Endometrial microvascular endothelial cells (primary cell): ENCODE data around the gene PLEKHN1. TPM values are rescaled to one million over a fixed set of nuclear protein-coding genes. Genes with fewer than 3 reads are reported as not detected.
"Not testable (repeated sequence)": the region's sequence is repeated elsewhere in the genome, so short reads cannot be mapped to it uniquely, and the experiment has no call there.

ENCODE experiments used
- in situ Hi-C: cut with HindIII; loops from 2 replicates; pipeline ENCODE4 v1.10.0; 2017; ENCODE audit warnings: low sequenced_read_pairs, low pct_unique_long_range_greater_than_20kb; ENCODE audit errors: inconsistent ontology term
- total RNA-seq: library from RNA; depleted of rRNA; stranded (reverse); fragments of >200 nt; gene quantifications from one replicate; pipeline ENCODE4 v1.2.3, GENCODE V29; 2015; ENCODE audit errors: inconsistent ontology term

The PLEKHN1 gene
- total RNA-seq, 1 donor from 2014 or later, result 0.56 TPM

DNA sequence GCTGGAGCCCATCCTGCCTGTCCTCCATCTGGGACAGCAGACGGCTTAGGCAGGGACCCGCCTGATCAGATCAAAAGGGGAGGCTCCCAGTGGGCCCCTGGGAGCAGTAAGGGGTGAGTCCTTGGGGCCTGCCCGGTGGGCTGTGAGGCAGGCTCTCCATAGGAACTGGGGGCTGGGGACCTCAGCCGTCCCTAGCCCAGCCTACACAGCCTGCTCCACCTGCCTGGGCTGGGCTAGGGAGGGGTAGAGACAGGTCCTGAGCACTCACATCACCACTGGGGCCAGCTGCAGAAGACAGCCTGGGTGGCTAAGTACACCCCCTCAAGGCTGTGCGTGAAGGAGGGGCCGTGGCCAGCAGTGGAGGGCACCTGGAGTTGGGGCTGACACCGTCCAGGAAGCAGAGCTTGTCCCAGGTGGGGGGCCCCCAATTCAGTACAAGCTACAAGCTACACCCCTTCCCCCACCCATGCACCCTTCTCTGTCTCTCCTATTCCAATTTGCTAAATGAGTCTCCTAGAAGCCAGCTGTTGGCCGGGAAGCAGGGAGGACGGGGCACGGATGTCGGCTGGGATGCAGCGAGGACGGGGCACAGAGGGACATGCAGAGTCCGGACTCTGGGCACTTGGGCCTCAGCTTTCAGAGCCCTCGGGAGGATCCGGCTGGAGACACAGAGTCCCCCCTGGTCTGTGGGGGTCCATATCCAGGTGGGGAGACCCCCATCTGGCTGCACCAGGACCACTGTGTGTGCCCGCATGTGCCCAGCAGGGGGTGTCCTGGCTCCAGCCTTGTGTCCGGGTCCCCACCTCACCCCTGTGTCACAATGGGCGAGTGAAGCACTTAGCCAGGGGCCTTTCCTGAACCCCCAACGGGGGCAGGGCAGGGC is 48.8 kb downstream of the PLEKHN1 start:
- in situ Hi-C loops, result no loop called here

GRCh38 chr1:1017397-1018320 is 51.4 kb downstream of the PLEKHN1 start:
- in situ Hi-C loops, result not testable (repeated sequence)

DNA sequence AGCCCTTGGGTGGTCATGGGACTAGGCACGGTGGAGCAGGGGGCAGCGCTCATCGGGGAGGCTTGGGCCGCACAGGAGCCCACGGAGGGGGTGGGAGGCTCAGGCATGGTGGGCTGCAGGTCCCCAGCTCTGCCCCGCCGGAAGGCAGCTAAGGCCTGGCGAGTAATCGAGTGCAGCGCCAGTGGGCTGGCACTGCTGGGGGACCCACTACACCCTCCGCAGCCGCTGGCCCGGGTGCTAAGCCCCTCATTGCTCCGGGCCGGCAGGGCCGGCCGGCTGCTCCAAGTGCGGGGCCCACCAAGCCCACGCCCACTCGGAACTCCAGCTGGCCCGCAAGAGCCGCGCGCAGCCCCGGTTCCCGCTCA is 52.0 kb downstream of the PLEKHN1 start:
- in situ Hi-C loops, result not testable (repeated sequence)

- in situ Hi-C loops, result no loop called here
These were observed 53.1 kb downstream of the PLEKHN1 start for GRCh38 chr1:1019122-1019999.

GRCh38 chr1:1020000-1020404 is 53.7 kb downstream of the PLEKHN1 start, which contains the start of gene AGRN:
AGRN (plus strand) TSS chr1:1020120; CDS start chr1:1020173, 53 bp downstream.
- in situ Hi-C loops, result no loop called here

GRCh38 chr1:1020415-1021009 is 54.2 kb downstream of the PLEKHN1 start:
- in situ Hi-C loops, result no loop called here

GRCh38 chr1:1021010-1021919 is 55.0 kb downstream of the PLEKHN1 start:
- in situ Hi-C loops, result no loop called here

GRCh38 chr1:1021920-1022259 is 55.6 kb downstream of the PLEKHN1 start:
- in situ Hi-C loops, result no loop called here

DNA sequence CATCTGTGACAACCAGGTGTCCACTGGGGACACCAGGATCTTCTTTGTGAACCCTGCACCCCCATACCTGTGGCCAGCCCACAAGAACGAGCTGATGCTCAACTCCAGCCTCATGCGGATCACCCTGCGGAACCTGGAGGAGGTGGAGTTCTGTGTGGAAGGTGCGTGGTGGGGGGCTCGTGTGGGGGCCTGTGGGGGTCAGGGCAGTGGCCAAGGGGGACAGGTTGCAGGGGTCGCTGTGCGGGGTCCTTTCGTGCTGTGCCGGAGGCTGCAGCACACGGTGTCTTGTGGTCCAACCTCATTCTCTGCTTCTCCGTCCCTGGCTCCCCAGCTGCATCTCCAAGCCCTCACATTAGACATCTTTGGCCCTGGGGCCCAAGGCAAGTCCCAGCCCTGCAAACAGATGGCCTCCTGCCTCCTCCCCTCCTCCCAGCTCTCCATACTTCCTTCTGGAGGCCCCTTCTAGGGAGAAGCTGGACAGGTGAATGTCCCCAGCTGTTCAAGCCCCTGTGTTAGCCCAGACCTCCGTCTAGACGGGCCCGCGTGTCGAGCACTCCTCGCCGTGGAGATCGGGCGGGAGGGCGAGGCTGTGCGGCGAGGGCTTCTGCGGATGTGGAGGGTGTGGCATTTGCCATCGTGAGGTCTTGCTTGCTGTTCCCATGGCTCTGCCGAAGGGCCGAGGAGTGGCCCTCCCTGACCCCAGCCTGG is 56.2 kb downstream of the PLEKHN1 start:
- in situ Hi-C loops, result no loop called here

DNA sequence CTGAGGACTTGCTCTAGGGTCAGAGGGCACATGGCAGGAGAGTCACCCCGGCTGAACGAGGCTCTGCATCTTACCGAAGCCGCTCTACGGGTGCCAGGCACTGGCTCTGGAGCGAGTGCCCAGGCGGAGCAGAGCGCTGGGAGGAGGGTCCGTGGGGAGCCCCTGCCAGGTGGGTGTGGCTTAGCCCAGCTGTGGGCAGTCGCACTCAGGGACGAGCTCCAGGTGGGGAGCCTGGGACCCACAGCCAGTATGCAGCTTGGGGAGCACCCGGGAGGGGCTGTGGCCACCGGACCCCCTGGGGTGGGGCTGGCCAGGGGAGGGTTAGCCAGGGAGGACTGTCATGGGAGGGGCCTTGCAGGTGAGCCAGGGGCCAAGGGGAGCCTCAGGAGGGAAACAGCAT is 57.4 kb downstream of the PLEKHN1 start:
- in situ Hi-C loops, result no loop called here

DNA sequence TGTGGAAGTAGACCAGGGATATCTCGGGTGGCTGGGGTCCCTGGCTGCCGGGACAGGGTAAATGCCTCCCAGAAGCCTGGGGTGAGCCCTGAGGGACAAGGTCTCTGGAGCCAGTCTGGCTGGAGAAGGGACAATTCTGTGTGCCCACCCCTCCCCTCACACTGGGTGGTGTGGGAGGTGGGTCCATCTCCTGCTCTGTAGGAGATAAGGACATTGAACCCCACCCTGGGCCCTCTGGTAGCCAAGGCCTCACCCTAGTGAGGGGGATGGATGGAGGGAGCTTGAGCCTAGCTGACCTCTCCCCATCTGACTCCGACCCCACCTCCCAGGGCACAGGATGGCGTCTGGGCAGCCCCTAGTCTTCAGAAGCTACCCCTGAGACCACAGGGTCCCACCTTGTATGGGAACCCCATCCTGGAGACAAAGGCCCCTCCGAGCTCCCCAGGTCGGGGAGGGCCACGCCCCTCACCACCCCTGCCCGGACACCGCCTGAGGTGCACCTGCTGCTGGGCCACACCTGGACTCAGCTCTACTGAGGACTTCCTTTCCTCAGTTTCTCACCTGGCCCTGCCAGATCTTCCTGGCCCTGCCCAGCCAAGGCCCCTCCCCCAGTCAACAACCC is 58.0 kb downstream of the PLEKHN1 start:
- in situ Hi-C loops, result no loop called here

DNA sequence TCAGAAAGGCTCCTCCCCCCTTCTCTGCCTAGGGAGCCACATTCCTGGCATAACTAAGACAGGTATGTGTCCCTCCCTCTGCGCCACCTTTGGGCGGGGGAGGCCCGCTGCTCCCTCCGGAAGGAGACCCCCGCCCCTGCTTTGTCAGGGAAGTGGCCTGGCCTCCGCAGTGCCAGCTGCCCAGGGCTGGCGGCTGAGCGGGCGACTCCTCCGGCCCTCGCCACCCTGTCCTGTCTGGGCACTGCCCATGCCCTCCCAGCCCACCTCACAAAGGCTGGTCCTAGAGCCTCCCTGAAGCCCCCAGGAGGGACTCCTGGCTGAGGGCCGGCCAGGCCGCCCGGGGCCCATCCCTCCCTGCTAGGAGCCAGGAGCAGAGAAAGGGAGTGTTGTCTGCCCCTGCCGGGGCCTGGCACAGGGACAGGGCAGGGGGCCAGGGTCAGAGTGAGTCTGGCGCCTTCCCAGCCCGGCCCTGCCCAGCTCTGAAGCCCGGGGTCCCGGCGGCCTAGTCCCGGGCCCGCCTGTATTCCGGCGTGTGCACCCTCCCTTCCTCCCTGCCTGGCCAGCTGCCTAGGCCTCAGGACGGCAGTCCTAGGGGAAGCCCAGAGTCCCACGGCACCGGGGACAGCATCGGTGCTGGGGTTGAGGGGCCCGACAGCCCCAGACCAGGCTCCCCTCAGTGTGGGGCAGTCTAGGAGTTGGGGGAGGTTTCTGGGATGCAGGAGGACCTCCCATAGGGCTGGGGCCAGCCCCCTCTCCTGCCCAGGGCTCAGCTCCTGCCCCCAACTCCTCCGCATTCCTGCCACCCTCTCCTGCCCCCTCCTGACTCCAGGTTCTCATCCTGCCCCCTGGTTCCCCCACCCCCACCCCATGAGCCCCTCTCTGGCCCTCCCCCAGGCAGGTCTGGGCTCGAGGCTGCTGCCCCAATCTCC is 58.8 kb downstream of the PLEKHN1 start:
- in situ Hi-C loops, result no loop called here
